Neuron (in vitro differentiated cells): Measurements from ENCODE around the gene MED29.

Experiments
- H2AFZ ChIP-seq: one replicate; pipeline ENCODE4 v1.6.1; 2013; ENCODE audit warnings: low read depth, mild to moderate bottlenecking, inconsistent platforms, low read length, moderate library complexity
- H3K27me3 ChIP-seq: one replicate; pipeline ENCODE4 v1.6.1; 2013; ENCODE audit warnings: low read length; ENCODE audit not compliant: insufficient read depth
- H3K36me3 ChIP-seq: one replicate; pipeline ENCODE4 v1.6.1; 2013; ENCODE audit warnings: low read length; ENCODE audit not compliant: insufficient read depth
- H3K4me1 ChIP-seq: one replicate; pipeline ENCODE4 v1.6.1; 2013; ENCODE audit warnings: low read length; ENCODE audit not compliant: insufficient read depth
- H3K4me3 ChIP-seq: 2 replicates; pipeline ENCODE4 v1.5.1; 2013; ENCODE audit warnings: mild to moderate bottlenecking, low read length, moderate library complexity
- H3K9me3 ChIP-seq: one replicate; pipeline ENCODE4 v1.6.1; 2013; ENCODE audit warnings: low read length

MED29 gene

GRCh38 chr19:39406656-39407409, 15.7 kb downstream of the MED29 start, which contains the start of gene ZFP36:
Gene ZFP36, plus strand, starts transcription at chr19:39406847. Its CDS starts 58 bp downstream, at chr19:39406905.
- H3K27me3 ChIP-seq: no peaks in the 10 kb centered on the region
- H3K9me3 ChIP-seq: no peaks in the 10 kb centered on the region
- H2AFZ ChIP-seq: no peak within 1 kb of the TSS
- H3K4me1 ChIP-seq: peaks cover 49% of the 10 kb centered on the region
- H3K36me3 ChIP-seq: no peaks in the 10 kb centered on the region
- peak within 1 kb of the TSS; percentile 60 for H3K4me3 ChIP-seq

GRCh38 chr19:39407410-39407659, 16.2 kb downstream of the MED29 start:
- no peaks in the 10 kb centered on the region for H3K9me3 ChIP-seq
- H3K27me3 ChIP-seq: no peaks in the 10 kb centered on the region
- H3K4me1 ChIP-seq: peaks cover 44% of the 10 kb centered on the region
- H3K4me3 ChIP-seq: peak overlapping the region; percentile 60
- H3K36me3 ChIP-seq: no peaks in the 10 kb centered on the region
- no peak overlapping the region for H2AFZ ChIP-seq

GRCh38 chr19:39407660-39408391, 16.6 kb downstream of the MED29 start:
- Histone ChIP-seq H3K4me3 (peak overlapping the region; percentile 60), H3K27me3 (no peaks in the 10 kb centered on the region), H3K9me3 (no peaks in the 10 kb centered on the region), H3K36me3 (no peaks in the 10 kb centered on the region), H2AFZ (no peak overlapping the region), H3K4me1 (peaks cover 43% of the 10 kb centered on the region)

- H3K27me3 ChIP-seq: no peaks in the 10 kb centered on the region
- no peaks in the 10 kb centered on the region for H3K36me3 ChIP-seq
- no peak overlapping the region for H2AFZ ChIP-seq
- H3K4me3 ChIP-seq: no peak overlapping the region
- H3K4me1 ChIP-seq: peaks cover 37% of the 10 kb centered on the region
- no peaks in the 10 kb centered on the region for H3K9me3 ChIP-seq
These were observed 17.4 kb downstream of the MED29 start for GRCh38 chr19:39408392-39409207.

GRCh38 chr19:39409208-39410016, 18.2 kb downstream of the MED29 start:
- Histone ChIP-seq H3K9me3 (no peaks in the 10 kb centered on the region), H3K27me3 (no peaks in the 10 kb centered on the region), H3K4me1 (peaks cover 38% of the 10 kb centered on the region), H3K36me3 (no peaks in the 10 kb centered on the region), H3K4me3 (peak overlapping the region; percentile 19), H2AFZ (no peak overlapping the region)

- Histone ChIP-seq H2AFZ (no peak overlapping the region), H3K4me3 (peak overlapping the region; percentile 19), H3K4me1 (peaks cover 46% of the 10 kb centered on the region), H3K27me3 (no peaks in the 10 kb centered on the region), H3K36me3 (peaks cover 5% of the 10 kb centered on the region), H3K9me3 (no peaks in the 10 kb centered on the region)
These were observed 19.0 kb downstream of the MED29 start for GRCh38 chr19:39410017-39410830.

- no peak overlapping the region for H2AFZ ChIP-seq
- H3K4me1 ChIP-seq: peaks cover 49% of the 10 kb centered on the region
- H3K27me3 ChIP-seq: no peaks in the 10 kb centered on the region
- peaks cover 9% of the 10 kb centered on the region for H3K36me3 ChIP-seq
- no peaks in the 10 kb centered on the region for H3K9me3 ChIP-seq
- no peak overlapping the region for H3K4me3 ChIP-seq
These were observed 19.6 kb downstream of the MED29 start for GRCh38 chr19:39410831-39411080.

GRCh38 chr19:39411081-39411831, 20.1 kb downstream of the MED29 start:
- Histone ChIP-seq H2AFZ (no peak overlapping the region), H3K27me3 (no peaks in the 10 kb centered on the region), H3K9me3 (no peaks in the 10 kb centered on the region), H3K4me1 (peaks cover 48% of the 10 kb centered on the region), H3K36me3 (peaks cover 14% of the 10 kb centered on the region), H3K4me3 (peak overlapping the region; percentile 74)

- Histone ChIP-seq H3K36me3 (peaks cover 19% of the 10 kb centered on the region), H3K4me1 (peaks cover 47% of the 10 kb centered on the region), H3K4me3 (peak overlapping the region; percentile 74), H3K9me3 (no peaks in the 10 kb centered on the region), H3K27me3 (no peaks in the 10 kb centered on the region), H2AFZ (no peak overlapping the region)
These were observed 20.6 kb downstream of the MED29 start for GRCh38 chr19:39411832-39412099.

- Histone ChIP-seq H3K4me3 (peak within 1 kb of the TSS; percentile 74), H3K27me3 (no peaks in the 10 kb centered on the region), H2AFZ (peak within 1 kb of the TSS; percentile 66), H3K36me3 (peaks cover 23% of the 10 kb centered on the region), H3K4me1 (peaks cover 43% of the 10 kb centered on the region), H3K9me3 (no peaks in the 10 kb centered on the region)
These were observed 21.1 kb downstream of the MED29 start, which contains the start of gene PLEKHG2 for GRCh38 chr19:39412100-39412866. Gene PLEKHG2, plus strand, starts transcription at chr19:39412669. Its CDS starts 1,418 bp downstream, at chr19:39414087.

GRCh38 chr19:39412867-39413271, 21.7 kb downstream of the MED29 start:
- H2AFZ ChIP-seq: peak overlapping the region; percentile 66
- peak overlapping the region; percentile 74 for H3K4me3 ChIP-seq
- no peaks in the 10 kb centered on the region for H3K27me3 ChIP-seq
- H3K9me3 ChIP-seq: no peaks in the 10 kb centered on the region
- peaks cover 28% of the 10 kb centered on the region for H3K36me3 ChIP-seq
- H3K4me1 ChIP-seq: peaks cover 42% of the 10 kb centered on the region
